GM12878 (cell line): Measurements from ENCODE around the gene MVB12B. TPM values are rescaled to one million over a fixed set of nuclear protein-coding genes. Genes with fewer than 3 reads are reported as not detected.

ENCODE experiments used
- ATAC-seq: fragments of 200-7000 bp; cut with Tn5 transposase; 3 replicates; pipeline ENCODE4 v1.9.1; 2020; ENCODE audit warnings: mild to moderate bottlenecking, moderate library complexity
- BruUV-seq: library from RNA; stranded (reverse); fragments of 400-500 nt; replicated peaks from 2 replicates; lab custom pipeline; 2021; lab: Mats Ljungman, UMichigan
- CTCF ChIA-PET: fragments of 300-600 bp; sonication (Branson Sonifier 250); formaldehyde crosslinking; extraction: SDS; loops from one replicate; lab custom pipeline; 2021; ENCODE audit warnings: inconsistent platforms; lab: Yijun Ruan, JAX
- POLR2A ChIA-PET: fragments of 350-600 bp; formaldehyde crosslinking; extraction: SDS; loops from one replicate; lab custom pipeline; 2021; ENCODE audit warnings: inconsistent platforms; lab: Charles Lee
- RAD21 ChIA-PET: fragments of 300-600 bp; sonication (Branson Sonifier 250); formaldehyde crosslinking; loops from one replicate; lab custom pipeline; 2023; ENCODE audit warnings: antibody characterized with exemption; ENCODE audit not compliant: unreplicated experiment; lab: Charles Lee
- SMC1A ChIA-PET: fragments of 300-600 bp; sonication (Branson Sonifier 250); formaldehyde crosslinking; loops from one replicate; lab custom pipeline; 2023; ENCODE audit not compliant: unreplicated experiment, uncharacterized antibody; lab: Charles Lee
- DNase-seq: peaks from one replicate; pipeline ENCODE4 v3.0.0-alpha.2; 2011; ENCODE audit warnings: low read depth, low spot score
- FAIRE-seq: peaks from 3 replicates; lab custom pipeline; 2011; peaks lifted over from hg19 to GRCh38; lab: Jason Lieb, UNC
- H2AFZ ChIP-seq: 2 replicates; pipeline ENCODE4 v1.6.0; 2011; ENCODE audit warnings: low read depth, low read length, control low read depth; ENCODE audit not compliant: control insufficient read depth
- H3K27ac ChIP-seq: 2 replicates; pipeline ENCODE4 v1.5.1; 2011; ENCODE audit warnings: control low read depth; ENCODE audit not compliant: control insufficient read depth, insufficient read depth
- H3K27me3 ChIP-seq, 2 experiments: replicated peaks in 1 of 2; 2 replicates each; pipeline versions ENCODE4 v1.6.0 to v1.6.1; 2011; ENCODE audit warnings: low read length in 1 of 2; ENCODE audit not compliant: control insufficient read depth in 2 of 2, insufficient read depth in 2 of 2
- H3K36me3 ChIP-seq, 2 experiments: 2 replicates each; pipeline ENCODE4 v1.5.1; 2011; ENCODE audit warnings: low read length in 1 of 2; ENCODE audit not compliant: control insufficient read depth in 2 of 2, insufficient read depth in 2 of 2
- H3K4me1 ChIP-seq: 2 replicates; pipeline ENCODE4 v1.6.1; 2011; ENCODE audit warnings: mild to moderate bottlenecking, low read length, moderate library complexity, mixed read lengths; ENCODE audit not compliant: control insufficient read depth, insufficient read depth
- H3K4me2 ChIP-seq: 2 replicates; pipeline ENCODE4 v1.6.0; 2011; ENCODE audit warnings: control low read depth; ENCODE audit not compliant: control insufficient read depth, insufficient read depth
- H3K4me3 ChIP-seq: fragments of 200-600 bp; sonication (generic); 2 replicates; pipeline ENCODE4 v1.5.1; 2016
- H3K79me2 ChIP-seq: 2 replicates; pipeline ENCODE4 v1.6.0; 2011; ENCODE audit warnings: low read length; ENCODE audit not compliant: control insufficient read depth, insufficient read depth
- H3K9ac ChIP-seq: 2 replicates; pipeline ENCODE4 v1.8.0; 2011; ENCODE audit warnings: low read length, control low read depth, mixed read lengths; ENCODE audit not compliant: control insufficient read depth, insufficient read depth
- H3K9me3 ChIP-seq: replicated peaks from 3 replicates; pipeline ENCODE4 v1.5.1; 2011; ENCODE audit warnings: mild to moderate bottlenecking, low read length; ENCODE audit not compliant: control insufficient read depth, insufficient read depth
- H4K20me1 ChIP-seq: 2 replicates; pipeline ENCODE4 v1.6.0; 2011; ENCODE audit not compliant: control insufficient read depth, insufficient read depth
- BCL11A ChIP-seq: IDR thresholded peaks from 2 replicates; pipeline ENCODE4 v1.6.1; 2011; ENCODE audit warnings: low read depth, low read length
- CBFB ChIP-seq: IDR thresholded peaks from 2 replicates; pipeline ENCODE4 v1.6.1; 2016; ENCODE audit warnings: antibody characterized with exemption, low read depth
- CTCF ChIP-seq, 3 experiments: IDR thresholded peaks in 2 of 3; conservative IDR thresholded peaks in 1 of 3; 2 replicates each; pipeline ENCODE4 v1.5.1; 2011; ENCODE audit warnings: low read depth in 3 of 3, low read length in 3 of 3, mild to moderate bottlenecking in 3 of 3, control low read depth in 2 of 3, moderate library complexity in 2 of 3, inconsistent platforms in 1 of 3, mixed read lengths in 1 of 3; ENCODE audit not compliant: control insufficient read depth in 2 of 3, insufficient read depth in 1 of 3; ENCODE audit errors: extremely low read depth in 1 of 3
- E2F4 ChIP-seq: IDR thresholded peaks from 2 replicates; pipeline ENCODE4 v1.6.1; 2012; ENCODE audit warnings: low read depth, low read length, improper control_type of control experiment
- ETV6 ChIP-seq, 2 experiments: fragments of 450-650 bp in 1 of 2; IDR thresholded peaks in 1 of 2; conservative IDR thresholded peaks in 1 of 2; 2 replicates each; pipeline ENCODE4 v1.6.1; 2014; ENCODE audit warnings: antibody characterized with exemption in 1 of 2, borderline replicate concordance in 1 of 2, low read depth in 1 of 2, mild to moderate bottlenecking in 1 of 2, moderate library complexity in 1 of 2
- FOS ChIP-seq: IDR thresholded peaks from 3 replicates; pipeline ENCODE4 v1.6.1; 2011; ENCODE audit warnings: borderline replicate concordance; ENCODE audit not compliant: insufficient read length; ENCODE audit errors: extremely low read depth
- GATAD2B ChIP-seq: fragments of 450-650 bp; conservative IDR thresholded peaks from 2 replicates; pipeline ENCODE4 v1.6.1; 2017; ENCODE audit warnings: low read depth, mild to moderate bottlenecking, moderate library complexity
- JUNB ChIP-seq: IDR thresholded peaks from 2 replicates; pipeline ENCODE4 v1.6.1; 2016; ENCODE audit warnings: antibody characterized with exemption, mild to moderate bottlenecking
- MLLT1 ChIP-seq: fragments of 450-650 bp; IDR thresholded peaks from 2 replicates; pipeline ENCODE4 v1.6.1; 2016; ENCODE audit warnings: mild to moderate bottlenecking
- NBN ChIP-seq: fragments of 450-650 bp; IDR thresholded peaks from 2 replicates; pipeline ENCODE4 v1.6.1; 2016
- NKRF ChIP-seq: fragments of 450-650 bp; conservative IDR thresholded peaks from 2 replicates; pipeline ENCODE4 v1.6.1; 2017; ENCODE audit warnings: mild to moderate bottlenecking, moderate library complexity
- RELA ChIP-seq: fragments of 450-650 bp; IDR thresholded peaks from 2 replicates; pipeline ENCODE4 v1.8.0; 2014; ENCODE audit warnings: borderline replicate concordance; ENCODE audit not compliant: partially characterized antibody
- RFX5 ChIP-seq: IDR thresholded peaks from 2 replicates; pipeline ENCODE4 v1.6.1; 2011; ENCODE audit warnings: low read depth, low read length, improper control_type of control experiment
- SMARCA5 ChIP-seq: fragments of 450-650 bp; IDR thresholded peaks from 2 replicates; pipeline ENCODE4 v1.6.1; 2017; ENCODE audit warnings: mild to moderate bottlenecking
- WGBS: methylation state at CpG from one replicate; pipeline ENCODE4 v1.1.6; 2016; ENCODE audit warnings: low lambda C conversion rate; ENCODE audit not compliant: insufficient replicate concordance, insufficient coverage; ENCODE audit errors: missing lambda C conversion rate; 5-methylcytosine and 5-hydroxymethylcytosine counted together
- in situ Hi-C: fragments of 300-500 bp; cut with MboI; formaldehyde crosslinking; loops from 9 replicates; pipeline ENCODE4 v1.14.3; 2018; ENCODE audit warnings: mixed read lengths
- intact Hi-C: fragments of 100-400 bp; cut with micrococcal nuclease; formaldehyde crosslinking; loops from one replicate; pipeline ENCODE4 v1.14.2; 2022; ENCODE audit not compliant: unreplicated experiment
- polyA plus RNA-seq, 11 experiments: library from polyadenylated mRNA; depleted of rRNA in 4 of 11; unstranded in 6 of 11; stranded (reverse) in 5 of 11; fragments of >200 nt; fragmentation: Nextera tagmentation in 4 of 11; fragmentation: Illumina TruSeq in 1 of 11; extraction: Ambion mirVana in 4 of 11; extraction: Trizol in 1 of 11; gene quantifications; 1 replicate in 1 of 11; 2 replicates in 10 of 11; pipeline versions ENCODE4 v1.2.1 to v1.2.3, GENCODE V29; 2011 to 2016; ENCODE audit warnings: inconsistent platforms in 2 of 11, missing spikeins in 2 of 11, low read depth in 1 of 11
- total RNA-seq, 4 experiments: library from RNA; depleted of rRNA in 3 of 4; stranded (reverse); fragments of >200 nt in 3 of 4; fragmentation: Illumina TruSeq in 1 of 4; extraction: Trizol in 1 of 4; gene quantifications; 2 replicates each; pipeline versions ENCODE4 v1.2.1 to v1.2.3, GENCODE V29; 2013 to 2021

The MVB12B gene
- total and polyA plus RNA-seq, 10 of the 15 experiments (the other 5 are each of a cell fraction or from before 2014, with no cell fraction given), result 0.08 TPM; not detected in 9

- WGBS, result 20% methylated on average over 5 of the region's 5 CpGs
- H3K79me2 ChIP-seq, result no peaks in the 10 kb centered on the region
- CTCF ChIA-PET, result interaction anchor here (2.8 kb wide), 1 partner anchor 888 kb away, joined by 11 read pairs; no protein-coding TSS in a partner anchor
- SMC1A ChIA-PET, result no interaction called here
- H3K4me3 ChIP-seq, result no peak overlapping the region
- H4K20me1 ChIP-seq, result no peaks in the 10 kb centered on the region
- no peak overlapping the region for H3K4me2 ChIP-seq
- POLR2A ChIA-PET, result no interaction called here
- FAIRE-seq, result no peak
- no peak for ATAC-seq
- no peaks in the 10 kb centered on the region for H3K36me3 ChIP-seq
- BruUV-seq, result no TSS peak
- no peak overlapping the region for H3K27ac ChIP-seq
- intact Hi-C loops, result no loop called here
- no peaks in the 10 kb centered on the region for H3K4me1 ChIP-seq
- in situ Hi-C loops, result no loop called here
- H2AFZ ChIP-seq, result no peak overlapping the region
- no peak overlapping the region for H3K9ac ChIP-seq
- RAD21 ChIA-PET, result no interaction called here
- DNase-seq, result no peak
- TF ChIP-seq BCL11A, result no peak
- no peak for TF ChIP-seq NBN
- TF ChIP-seq ETV6 (conservative IDR thresholded peaks at IDR 0.05 in 1 of 2, IDR thresholded peaks at IDR 0.05 in 1 of 2; ENCODE audit: borderline replicate concordance in 1 of 2, low read depth in 1 of 2), result no peak
- no peak for TF ChIP-seq SMARCA5
- no peak for TF ChIP-seq CBFB
- TF ChIP-seq MLLT1, result no peak
- TF ChIP-seq RFX5, result no peak
- TF ChIP-seq CTCF (IDR thresholded peaks at IDR 0.05 in 2 of 3, conservative IDR thresholded peaks at IDR 0.05 in 1 of 3; ENCODE audit: control insufficient read depth in 2 of 3, extremely low read depth in 1 of 3, insufficient read depth in 1 of 3, low read depth in 3 of 3, low read length in 3 of 3), result no peak
- no peak for TF ChIP-seq JUNB
- TF ChIP-seq GATAD2B, result no peak
- no peak for TF ChIP-seq RELA
- no peak for TF ChIP-seq NKRF
- TF ChIP-seq FOS, result no peak
- TF ChIP-seq E2F4, result no peak
- H3K27me3 ChIP-seq, result no peaks in the 10 kb centered on the region; a peak in 1 of 4 replicates
- H3K9me3 ChIP-seq, result no peaks in the 10 kb centered on the region
Observed at GRCh38 chr9:126295082-126295477, 31.5 kb upstream of the MVB12B start.
